Sciatic nerve (tissue), 2 donors: Measurements from ENCODE around the gene PAX8. TPM values are rescaled to one million over a fixed set of nuclear protein-coding genes. Genes with fewer than 3 reads are reported as not detected.

Experiments used
- ATAC-seq: fragments of 200-7000 bp; cut with Tn5 transposase; one replicate; pipeline ENCODE4 v1.9.1; 2020; ENCODE audit warnings: mild to moderate bottlenecking, moderate library complexity
- DNase-seq: peaks from one replicate; pipeline ENCODE4 v3.0.0-alpha.2; 2020; ENCODE audit warnings: low spot score
- intact Hi-C: fragments of 100-400 bp; cut with DNase I; formaldehyde crosslinking; loops from one replicate; pipeline ENCODE4 v1.14.2; 2022
- total RNA-seq: library from RNA; stranded (reverse); fragmentation: NEBNext Ultra II Directional; extraction: Animal tissue kit (Norgen Biotek cat#: 25700); gene quantifications from one replicate; pipeline ENCODE4 v1.2.1, GENCODE V29; 2021
- donor health status: DM: no; HTN: no; CAD: no.
- donor health status: DM: no; HTN: no; CAD: no.

PAX8 gene
- total RNA-seq, 1 donor from 2014 or later = 1.2 TPM

DNA sequence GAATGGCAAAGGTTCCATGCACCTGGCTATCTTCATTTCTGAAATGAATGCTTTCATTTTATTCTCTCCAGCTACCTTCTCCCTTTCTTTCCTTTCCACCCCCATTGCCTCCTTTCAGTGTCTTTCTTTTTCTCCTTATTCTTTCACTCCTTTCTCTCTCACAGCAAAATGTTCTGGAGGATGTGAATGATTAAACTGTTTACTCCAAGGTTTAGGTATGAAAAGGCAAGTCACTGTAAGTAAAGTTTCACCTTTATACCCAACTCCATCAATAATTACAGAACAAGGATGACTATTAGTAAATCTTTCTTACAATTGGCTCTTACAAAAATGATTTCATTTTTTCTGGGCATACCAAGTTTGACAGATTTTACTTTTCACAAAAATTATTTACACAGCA is 4.3 kb downstream of the PAX8 start:
- ATAC-seq (no peak), DNase-seq (no peak)
- intact Hi-C loops = no loop called here

DNA sequence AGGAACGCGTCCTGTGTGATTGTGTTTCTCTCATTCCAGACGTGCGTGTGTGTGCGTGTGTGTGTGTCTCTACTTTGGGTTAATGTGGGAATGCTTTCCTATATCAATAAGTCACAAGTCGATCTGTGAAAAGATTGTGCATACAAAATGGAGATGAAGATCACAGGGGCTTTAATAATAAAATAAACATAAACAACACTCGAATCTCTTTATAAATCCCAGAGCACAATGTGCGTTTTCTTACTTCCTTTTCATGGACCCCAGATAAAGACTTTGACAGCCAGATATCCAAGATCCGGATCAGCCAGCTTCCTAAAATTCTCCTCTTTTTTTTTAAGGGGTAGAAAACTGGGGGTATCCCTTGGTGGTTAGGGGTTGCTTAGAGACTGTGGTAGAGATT is 4.7 kb downstream of the PAX8 start:
- DNase-seq (no peak), ATAC-seq (no peak)
- intact Hi-C loops = no loop called here

DNA sequence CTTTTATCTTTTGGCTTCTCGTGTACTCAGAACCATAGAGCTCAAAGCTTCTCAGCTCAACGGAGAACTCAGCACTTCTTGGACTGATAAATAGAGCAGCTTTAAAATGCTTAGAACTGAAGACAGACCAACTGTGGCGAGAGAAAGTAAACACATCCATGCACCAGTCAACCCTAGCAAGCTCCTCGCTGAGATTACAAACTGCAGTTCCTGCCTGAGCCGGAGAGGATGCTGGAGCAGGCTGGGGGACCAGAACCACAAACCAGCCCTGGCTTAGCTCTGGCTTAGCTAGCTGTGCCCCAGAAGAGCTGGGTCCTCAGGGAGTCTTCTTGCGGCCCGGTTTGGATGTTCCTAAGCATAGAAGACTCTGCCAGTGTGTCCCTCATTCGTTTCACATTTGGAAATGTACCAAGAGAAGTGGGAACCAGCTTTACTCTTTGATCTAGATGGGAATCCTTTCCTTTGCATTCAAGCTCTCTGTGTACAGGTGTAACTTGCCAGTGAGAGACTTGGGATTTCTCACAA is 5.6 kb downstream of the PAX8 start:
- DNase-seq (no peak), ATAC-seq (no peak)
- intact Hi-C loops = no loop called here

DNA sequence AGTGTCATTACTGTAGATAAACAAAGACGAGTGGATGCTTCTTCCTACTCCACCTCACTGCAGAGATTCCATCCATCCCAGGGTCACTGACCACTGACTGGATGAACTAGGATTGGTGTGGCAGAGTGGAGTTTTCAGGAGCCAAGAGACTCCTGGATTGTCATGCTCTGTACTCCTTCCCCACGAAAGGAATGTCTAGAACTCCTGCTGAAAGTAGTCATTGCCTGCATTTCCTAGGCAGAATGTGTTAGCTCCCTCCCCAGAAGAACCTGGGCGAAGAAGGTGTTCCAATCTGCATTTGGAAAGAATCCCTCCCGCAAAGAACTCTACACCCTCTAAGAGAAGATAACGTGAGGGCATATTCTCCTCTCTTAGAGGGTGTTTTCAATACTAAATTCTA is 6.2 kb downstream of the PAX8 start:
- no peak for ATAC-seq
- intact Hi-C loops = no loop called here
- DNase-seq = no peak

DNA sequence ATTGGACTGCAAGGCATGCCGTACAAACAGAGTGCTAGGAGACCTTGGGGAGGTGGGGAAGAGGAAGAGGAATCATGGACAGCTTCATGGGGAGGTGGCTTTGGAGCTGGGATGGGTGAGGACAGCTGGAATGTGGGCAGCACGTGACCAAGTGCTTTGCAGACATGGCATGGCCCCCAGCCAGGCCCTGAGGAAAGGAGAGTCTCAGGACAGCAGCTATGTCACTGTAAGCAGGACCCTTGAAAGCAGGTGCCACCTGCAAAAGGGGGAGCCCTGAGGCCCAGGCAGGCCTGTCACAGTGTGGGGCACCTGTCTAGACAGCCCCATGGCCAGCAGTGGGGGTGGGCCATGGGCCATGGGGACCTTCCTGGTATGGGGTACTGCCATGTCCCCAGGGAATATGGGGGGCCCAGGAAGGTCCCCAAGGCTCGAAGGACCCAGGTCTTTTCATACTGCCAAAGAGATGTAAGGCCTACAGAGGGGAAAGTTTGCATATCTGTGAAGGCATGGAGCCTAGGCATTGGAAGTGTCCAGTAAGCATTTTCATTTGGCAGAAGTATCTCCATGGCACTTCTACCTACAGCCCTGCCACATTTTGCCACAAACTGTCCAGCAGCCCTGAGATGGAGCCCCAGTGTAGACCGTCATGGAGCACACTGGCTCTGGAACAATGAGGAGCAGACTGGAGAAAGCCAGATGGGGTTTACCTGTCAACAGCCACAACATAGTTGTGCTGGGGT is 9.9 kb downstream of the PAX8 start:
- DNase-seq (no peak), ATAC-seq (no peak)
- intact Hi-C loops = no loop called here

DNA sequence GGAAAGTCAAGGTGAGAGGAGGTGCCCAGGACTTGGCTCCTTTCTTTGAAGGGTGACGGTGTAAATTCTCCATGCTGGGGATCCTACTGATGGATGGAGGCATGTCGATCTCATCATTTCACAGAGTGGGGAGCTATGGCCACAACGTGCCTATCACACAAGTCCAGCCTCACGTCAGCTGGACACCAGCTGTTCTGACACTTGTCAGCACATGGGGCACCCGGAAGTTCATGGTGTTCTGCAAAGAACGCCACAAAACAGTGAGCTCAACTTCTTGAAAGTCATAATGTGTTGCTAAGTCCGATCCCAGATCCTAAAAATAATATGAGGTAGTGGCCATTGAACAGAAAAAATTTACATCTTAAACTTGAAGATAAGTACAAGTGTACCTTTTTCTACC is 12.3 kb downstream of the PAX8 start:
- DNase-seq = no peak
- intact Hi-C loops = no loop called here
- ATAC-seq = peak; percentile 33

DNA sequence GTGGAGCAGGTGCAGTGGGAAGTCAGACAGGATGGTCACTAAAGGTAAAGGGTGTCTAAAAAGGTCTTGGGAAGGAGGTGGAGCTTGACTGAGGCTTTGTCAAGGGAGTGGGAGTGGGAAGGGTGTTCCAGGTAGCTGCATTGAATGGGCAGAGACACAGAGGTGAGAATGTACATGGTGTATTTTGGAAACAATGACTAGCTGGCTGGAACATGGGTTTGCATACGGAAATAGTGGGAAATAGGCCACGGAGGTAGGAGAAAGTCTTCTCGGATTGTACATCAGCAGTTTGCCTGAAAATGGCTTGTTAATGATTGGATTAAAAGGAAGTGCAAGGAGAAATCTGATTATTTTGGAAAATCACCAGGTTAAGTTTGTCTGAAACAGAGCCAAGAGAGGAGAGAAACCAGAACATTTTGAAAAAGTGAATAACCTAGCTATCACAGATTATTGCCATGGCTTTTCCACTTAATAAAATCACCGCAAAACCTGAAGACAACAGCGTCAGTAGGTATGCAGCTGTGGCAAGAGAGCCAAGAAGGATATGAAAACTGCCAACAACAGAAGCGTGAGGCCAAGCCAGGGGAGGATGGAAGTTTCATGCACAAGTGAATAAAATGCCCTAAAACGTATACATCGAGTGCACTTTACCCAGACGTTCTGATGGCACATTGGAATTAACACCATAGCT is 13.9 kb downstream of the PAX8 start:
- ATAC-seq (no peak), DNase-seq (no peak)
- intact Hi-C loops = no loop called here

DNA sequence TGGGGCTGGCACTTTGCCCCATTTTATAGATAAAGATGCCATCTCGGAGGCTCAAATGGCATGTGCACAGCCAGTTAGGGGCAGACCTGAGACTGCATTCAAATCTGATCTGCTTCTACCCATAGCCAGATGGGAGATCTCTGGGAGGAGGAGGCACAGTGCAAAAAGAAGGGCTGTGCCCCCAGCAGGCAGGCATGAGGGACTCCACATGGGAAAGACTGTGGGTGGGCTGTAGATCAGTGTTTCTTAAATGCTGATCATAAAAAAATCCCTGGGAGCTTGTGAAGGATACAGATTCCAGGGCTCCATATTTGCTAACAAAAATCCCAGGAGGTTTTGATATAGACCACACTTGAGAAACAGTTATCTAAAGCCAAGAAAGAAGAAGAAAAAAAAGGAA is 15.2 kb downstream of the PAX8 start:
- DNase-seq (no peak), ATAC-seq (no peak)
- intact Hi-C loops = no loop called here

DNA sequence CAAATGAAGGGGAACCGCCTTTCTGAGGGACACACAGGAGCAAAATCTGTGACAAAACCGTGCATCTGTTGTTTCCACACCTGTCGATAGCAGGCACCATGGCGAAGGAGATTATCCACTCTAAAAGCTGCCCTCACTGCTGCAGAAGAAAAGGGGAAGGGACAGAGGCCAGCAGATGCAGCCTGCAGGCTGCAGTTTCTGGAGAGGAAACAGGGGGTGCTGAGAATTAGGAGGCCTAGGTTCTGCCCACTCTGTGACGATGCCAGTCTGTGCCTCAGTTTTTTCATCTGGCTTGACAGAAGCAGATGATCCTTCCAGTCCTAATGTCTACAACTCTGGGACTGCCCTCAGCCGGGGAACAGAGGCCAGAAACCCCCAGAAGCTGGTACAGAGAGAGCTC is 17.7 kb downstream of the PAX8 start:
- no peak for DNase-seq
- intact Hi-C loops = no loop called here
- peak; percentile 27 for ATAC-seq

DNA sequence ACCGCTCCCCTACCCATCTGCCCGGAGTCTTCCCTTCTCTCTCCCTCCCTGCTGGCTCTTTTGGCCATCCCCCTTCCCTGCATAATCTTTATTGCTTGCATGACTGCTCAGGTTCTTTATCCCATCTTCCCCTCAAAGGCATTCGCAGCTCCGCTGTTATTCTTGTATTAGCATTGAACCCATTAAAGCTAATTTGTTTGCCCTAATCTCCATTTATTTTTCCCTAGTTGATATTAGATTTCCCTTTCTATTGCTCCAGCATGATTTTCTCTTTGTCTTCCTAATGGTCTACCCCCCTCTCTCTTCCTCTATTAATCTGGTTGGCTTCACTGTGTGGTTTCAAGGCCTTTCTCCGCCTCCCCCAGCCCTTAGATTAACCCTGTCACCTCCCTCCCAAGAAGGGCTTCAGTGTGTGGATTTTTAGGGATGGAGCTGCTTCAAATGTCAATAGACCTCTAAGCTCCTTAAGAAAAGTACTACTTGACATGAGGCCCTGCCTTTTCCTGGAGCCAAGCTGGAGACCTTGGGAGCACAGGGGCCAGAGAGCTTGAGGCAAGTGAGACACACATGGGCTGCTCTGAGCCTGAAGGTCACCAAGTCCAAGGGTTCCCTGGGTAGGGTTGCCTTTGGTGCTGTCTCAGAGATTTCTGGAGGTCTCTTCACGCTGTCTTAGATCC is 20.1 kb downstream of the PAX8 start:
- DNase-seq (no peak), ATAC-seq (no peak)
- intact Hi-C loops = no loop called here

DNA sequence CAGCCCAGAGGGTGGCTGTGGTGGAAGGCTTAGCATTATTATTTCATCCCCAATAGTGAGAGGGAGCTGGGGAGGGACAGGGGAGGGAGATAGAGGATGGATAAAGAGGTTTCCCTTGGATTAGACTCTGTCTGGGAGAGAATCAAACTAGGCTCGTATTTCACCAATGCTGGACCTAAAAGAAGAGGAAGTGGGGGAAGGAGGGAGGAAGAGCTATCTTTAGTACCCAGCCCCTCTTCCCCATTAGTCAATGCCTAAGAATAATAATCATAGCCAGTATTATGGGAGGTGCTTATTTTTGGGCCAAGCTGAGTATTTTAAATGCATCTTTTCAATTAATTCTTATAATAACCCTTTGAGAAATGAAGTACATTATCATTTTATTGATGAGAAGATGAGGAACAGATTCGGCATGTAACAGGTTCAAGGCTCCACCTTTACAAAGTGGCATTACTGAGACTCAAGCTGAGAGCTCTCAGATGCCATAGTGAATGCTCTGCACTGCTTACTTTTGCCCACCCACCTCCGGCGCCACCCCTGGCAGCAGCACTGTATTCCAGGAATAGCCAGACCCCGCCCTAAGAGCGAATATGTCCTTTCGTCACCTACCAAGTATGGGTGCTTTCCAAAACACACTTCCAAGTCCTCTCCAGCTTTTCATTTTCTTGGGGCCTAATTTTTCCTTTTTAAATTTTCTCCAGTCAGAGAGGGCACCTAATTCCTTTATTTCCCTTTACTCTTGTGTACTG is 21.0 kb downstream of the PAX8 start:
- peak; percentile 63 for ATAC-seq
- intact Hi-C loops = no loop called here
- no peak for DNase-seq

DNA sequence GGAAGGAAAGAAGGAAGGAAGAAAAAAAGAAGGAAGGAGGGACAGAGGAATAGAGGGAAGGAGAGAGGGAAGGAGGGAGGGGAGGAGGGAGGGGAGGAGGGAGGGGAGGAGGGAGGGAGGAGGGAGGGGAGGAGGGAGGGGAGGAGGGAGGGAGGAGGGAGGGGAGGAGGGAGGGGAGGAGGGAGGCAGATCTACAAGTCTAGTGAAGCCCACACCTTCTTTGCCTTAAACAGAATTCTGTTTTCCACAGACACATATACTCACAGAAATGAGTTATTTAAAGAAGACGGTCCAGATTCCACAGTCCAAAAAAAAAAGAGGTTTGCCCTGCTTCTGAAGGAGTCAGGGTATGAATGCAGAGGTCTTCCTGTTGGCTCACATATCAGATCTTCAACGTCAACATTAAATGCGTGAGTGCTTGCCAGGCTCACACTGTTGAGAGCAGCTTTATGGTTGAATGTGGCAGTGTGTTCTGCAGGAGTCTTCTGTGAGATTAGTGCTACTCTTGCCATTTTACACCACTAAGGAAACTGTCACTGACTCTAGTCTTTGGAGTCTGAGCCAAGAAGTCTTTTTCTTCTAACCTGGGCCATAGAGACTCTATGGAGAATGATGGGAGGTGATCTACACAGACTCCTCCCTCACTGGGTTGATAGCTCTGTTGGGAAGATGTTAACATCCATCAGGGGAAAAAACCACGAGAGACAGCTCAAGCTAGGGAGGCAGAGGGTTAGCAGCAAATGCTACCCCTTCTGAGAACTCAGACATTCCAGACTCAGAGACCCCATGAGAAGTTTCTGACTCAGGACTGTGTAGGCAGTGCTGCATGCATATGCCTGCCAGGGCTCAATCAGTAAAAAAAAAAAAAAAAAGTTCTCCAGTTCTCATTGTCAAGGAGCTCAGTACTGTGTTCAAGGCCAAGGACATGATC is 23.3 kb downstream of the PAX8 start:
- DNase-seq (no peak), ATAC-seq (no peak)
- intact Hi-C loops = no loop called here

DNA sequence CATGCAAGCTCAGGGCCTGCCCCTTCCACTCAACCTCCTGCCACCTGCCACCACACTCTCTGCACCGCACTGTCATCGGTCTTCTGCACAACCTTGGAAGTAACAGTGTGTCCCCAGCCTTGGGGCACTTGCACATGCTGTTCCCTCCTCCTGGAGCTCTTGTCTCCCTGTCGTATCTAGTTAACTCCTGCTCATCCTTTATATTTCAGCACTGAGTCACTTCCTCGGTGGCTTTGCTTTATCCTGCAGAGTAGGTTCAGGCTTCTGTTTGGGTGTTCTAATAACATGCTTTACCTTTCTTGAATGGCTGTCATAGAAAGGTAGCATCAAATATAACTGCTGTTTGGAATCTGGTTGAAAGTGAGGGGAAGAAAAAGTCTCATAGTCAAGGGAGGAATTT is 25.3 kb downstream of the PAX8 start:
- ATAC-seq (no peak), DNase-seq (no peak)
- intact Hi-C loops = no loop called here

DNA sequence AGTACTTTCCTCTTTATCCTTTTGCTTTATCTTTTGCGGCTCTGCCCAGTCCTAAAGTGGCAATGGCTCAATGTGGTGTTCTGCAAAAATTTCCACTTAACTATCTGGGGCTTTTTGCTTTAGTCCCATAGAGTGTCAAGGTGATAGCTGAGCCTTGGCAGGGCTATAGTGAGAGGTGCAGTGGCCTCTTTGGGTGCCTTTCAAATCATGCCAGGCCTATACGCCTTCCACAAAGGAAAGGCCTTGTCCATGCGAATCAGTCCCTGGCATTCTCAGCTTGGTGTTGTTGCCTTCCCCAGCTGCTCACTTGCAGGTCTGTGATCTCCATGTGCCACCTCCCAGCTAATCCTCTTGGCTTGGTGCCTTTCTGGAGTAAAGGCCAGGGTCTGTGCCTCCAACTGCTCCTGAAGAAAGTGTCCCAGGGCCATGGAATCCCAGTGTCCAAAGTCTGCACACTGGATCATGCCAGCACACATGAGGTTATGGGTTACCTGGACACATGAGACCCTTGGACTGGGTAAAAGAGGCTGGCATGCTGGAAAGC is 26.6 kb downstream of the PAX8 start:
- ATAC-seq (no peak), DNase-seq (no peak)
- intact Hi-C loops = no loop called here

DNA sequence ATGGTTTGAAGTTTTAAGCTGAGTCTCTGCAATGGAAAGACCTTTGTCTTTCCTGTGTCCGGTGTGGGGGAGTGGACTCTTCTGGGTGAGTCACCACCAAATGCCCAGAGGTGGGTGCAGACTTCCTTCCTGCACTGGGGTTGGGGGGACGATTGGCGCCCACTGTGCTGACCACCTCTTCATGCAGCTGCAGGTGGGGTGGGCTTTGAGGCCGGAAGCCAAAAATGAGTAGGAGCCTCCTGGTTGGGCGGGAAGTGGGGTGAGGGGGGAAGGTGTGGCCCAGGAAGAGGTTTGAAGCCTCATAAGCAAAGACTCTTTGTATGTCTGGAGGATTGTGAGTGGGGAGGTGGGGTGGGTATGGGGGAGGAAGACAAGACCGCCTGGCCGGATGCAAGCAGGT is 27.6 kb downstream of the PAX8 start:
- ATAC-seq = no peak
- intact Hi-C loops = no loop called here
- no peak for DNase-seq

DNA sequence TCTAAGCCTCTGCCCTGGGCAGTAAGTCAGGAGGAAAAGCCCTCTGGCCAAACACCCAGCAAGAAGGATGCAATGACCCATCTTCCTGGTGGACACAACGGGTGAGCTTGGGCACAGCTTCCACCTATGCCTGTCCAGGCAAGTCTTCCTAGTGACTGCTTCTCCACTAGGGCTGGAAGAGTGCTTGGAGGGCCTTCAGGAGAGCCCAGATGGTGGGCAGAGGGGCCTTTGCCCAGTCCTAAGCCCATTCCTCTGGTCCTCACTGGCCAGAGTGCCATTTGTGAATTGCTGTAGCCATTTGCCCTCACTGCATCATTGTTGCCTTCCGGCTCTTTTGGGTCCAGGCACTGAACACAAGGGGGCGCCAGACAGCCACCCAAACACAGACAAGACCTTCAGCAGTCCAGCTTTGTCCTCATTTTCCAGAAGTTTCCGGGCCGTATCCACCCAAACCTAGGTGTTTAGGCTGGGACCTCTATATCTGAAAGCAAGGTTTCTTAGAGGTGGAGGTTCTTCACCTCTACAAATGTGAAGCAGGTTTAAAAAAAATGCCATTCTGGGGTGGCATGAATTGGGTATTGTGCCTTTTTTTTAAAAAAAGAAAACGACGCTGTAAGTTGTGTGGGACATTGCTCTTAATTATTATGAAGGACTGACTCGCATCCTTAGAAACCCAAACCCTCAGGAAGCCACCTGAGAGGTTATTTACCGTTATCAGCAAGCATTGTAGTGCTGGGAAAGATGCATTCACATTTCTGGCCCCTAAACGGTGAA is 29.5 kb downstream of the PAX8 start:
- peak; percentile 84 for ATAC-seq
- intact Hi-C loops = loop anchor here (5.0 kb wide), 1 partner anchor 123 kb away; no protein-coding TSS in a partner anchor
- peak; percentile 85 for DNase-seq

DNA sequence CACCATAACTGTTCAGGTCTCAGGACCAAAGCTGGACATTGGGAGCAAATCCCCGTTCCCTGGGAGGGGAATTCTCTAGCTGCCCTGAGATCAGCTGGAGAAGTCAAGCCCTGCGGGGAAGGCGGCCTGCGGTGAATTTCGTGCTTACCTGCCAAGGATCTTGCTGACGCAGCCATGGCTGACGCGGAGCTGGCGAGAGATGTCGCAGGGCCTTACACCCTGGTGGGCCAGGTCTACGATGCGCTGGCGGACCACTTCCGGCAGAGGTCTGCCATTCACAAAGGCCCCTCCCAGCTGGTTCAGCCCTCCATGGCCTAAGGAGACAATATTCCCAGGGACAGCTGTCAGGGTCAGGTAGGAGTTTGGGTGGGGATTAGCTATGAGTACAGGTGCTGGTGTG is 32.1 kb downstream of the PAX8 start:
- no peak for DNase-seq
- intact Hi-C loops = loop anchor here (5.0 kb wide), 1 partner anchor 126 kb away; no protein-coding TSS in a partner anchor
- ATAC-seq = no peak
